Measurements from ENCODE around the gene STEAP1B. TPM values are rescaled to one million over a fixed set of nuclear protein-coding genes. Genes with fewer than 3 reads are reported as not detected.

STEAP1B gene
- total and polyA plus RNA-seq, 2 experiments from 2014 or later, result 0.16 TPM; not detected in 1

DNA sequence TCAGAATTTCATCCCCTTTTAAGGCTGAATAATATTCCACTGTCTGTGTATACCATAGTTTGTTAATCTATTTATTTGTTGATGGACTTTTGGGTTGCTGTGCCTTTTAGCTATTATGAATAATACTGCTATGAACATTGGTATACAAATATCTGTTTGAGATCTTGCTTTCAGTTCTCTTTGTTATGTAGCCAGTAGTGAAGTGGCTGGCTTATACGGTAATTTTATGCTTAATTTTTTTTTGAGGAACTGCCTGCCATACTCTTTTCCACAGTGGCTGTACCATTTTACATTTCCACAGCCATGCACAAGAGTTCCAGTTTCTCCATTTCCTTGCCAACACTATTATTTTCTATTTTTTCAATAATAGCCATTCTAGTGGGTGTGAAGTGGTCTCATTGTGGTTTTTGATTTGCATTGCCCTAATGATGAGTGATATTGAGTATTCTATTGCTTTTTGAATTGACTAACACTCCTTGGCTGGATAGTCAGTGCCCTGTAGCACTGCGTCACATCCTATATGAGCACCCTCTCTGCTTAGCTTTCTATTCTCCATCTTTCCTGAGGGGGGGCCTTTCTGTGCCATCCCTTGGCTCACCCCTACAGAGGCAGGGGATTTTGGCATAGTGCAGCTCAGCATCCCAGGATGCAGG lies 113.7 kb downstream of the STEAP1B start:
- no peak for TF ChIP-seq CTCF (IDR thresholded peaks at IDR 0.05; ENCODE audit: low read depth, low read length)
- no peaks in the 10 kb centered on the region for H3K9me3 ChIP-seq (ENCODE audit: low read depth)
- H3K36me3 ChIP-seq, result no peaks in the 10 kb centered on the region
- no peak overlapping the region for H3K4me3 ChIP-seq
- no peak overlapping the region for H3K27ac ChIP-seq
- no peaks in the 10 kb centered on the region for H3K27me3 ChIP-seq
- DNase-seq (ENCODE audit: low read depth in 1 of 2, low spot score in 1 of 2), result no peak
- no peaks in the 10 kb centered on the region for H3K4me1 ChIP-seq (ENCODE audit: low read depth)

DNA sequence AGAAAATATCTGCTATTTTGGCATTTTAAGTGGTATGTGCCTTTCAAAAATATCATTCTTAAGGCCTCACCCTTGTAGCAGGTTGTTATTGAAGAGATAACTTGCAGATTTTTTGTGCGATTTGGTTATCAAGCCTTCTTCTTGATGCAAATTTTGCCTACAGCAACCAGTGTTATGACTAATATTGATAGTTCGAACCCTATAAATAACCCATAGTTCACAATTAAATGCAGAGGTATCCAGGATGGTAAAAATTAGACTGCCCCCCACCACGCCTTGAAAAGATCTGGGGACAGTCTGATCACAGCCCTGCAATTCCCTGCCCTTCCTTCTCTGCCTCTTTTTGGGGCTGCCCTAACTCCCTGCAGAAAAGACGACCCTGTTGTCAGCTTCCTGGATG lies 114.7 kb downstream of the STEAP1B start:
- no peak for TF ChIP-seq CTCF (IDR thresholded peaks at IDR 0.05; ENCODE audit: low read depth, low read length)
- H3K27ac ChIP-seq, result no peak overlapping the region

GRCh38 chr7:22380333-22380732 lies 119.7 kb downstream of the STEAP1B start:
- no peaks in the 10 kb centered on the region for H3K27me3 ChIP-seq
- no peak overlapping the region for H3K4me3 ChIP-seq
- no peaks in the 10 kb centered on the region for H3K36me3 ChIP-seq
- no peaks in the 10 kb centered on the region for H3K4me1 ChIP-seq (ENCODE audit: low read depth)
- no peak overlapping the region for H3K27ac ChIP-seq
- no peak for DNase-seq (ENCODE audit: low read depth in 1 of 2, low spot score in 1 of 2)
- no peaks in the 10 kb centered on the region for H3K9me3 ChIP-seq (ENCODE audit: low read depth)
- no peak for TF ChIP-seq CTCF (IDR thresholded peaks at IDR 0.05; ENCODE audit: low read depth, low read length)

More for the DNA sequence above, 114.7 kb downstream of the STEAP1B start:
- DNase-seq (ENCODE audit: low read depth in 1 of 2, low spot score in 1 of 2), result no peak
- H3K4me1 ChIP-seq (ENCODE audit: low read depth), result no peaks in the 10 kb centered on the region
- no peaks in the 10 kb centered on the region for H3K36me3 ChIP-seq
- H3K9me3 ChIP-seq (ENCODE audit: low read depth), result no peaks in the 10 kb centered on the region
- no peak overlapping the region for H3K4me3 ChIP-seq
- no peaks in the 10 kb centered on the region for H3K27me3 ChIP-seq

- Histone ChIP-seq H3K27ac (no peak overlapping the region), H3K4me1 (ENCODE audit: low read depth) (no peaks in the 10 kb centered on the region), H3K36me3 (no peaks in the 10 kb centered on the region), H3K9me3 (ENCODE audit: low read depth) (no peaks in the 10 kb centered on the region), H3K4me3 (no peak overlapping the region), H3K27me3 (no peaks in the 10 kb centered on the region)
- no peak for TF ChIP-seq CTCF (IDR thresholded peaks at IDR 0.05; ENCODE audit: low read depth, low read length)
- DNase-seq (ENCODE audit: low read depth in 1 of 2, low spot score in 1 of 2), result no peak
Observed at GRCh38 chr7:22378199-22378980, 121.6 kb downstream of the STEAP1B start.

- Histone ChIP-seq H3K4me3 (no peak overlapping the region), H3K27me3 (no peaks in the 10 kb centered on the region), H3K4me1 (ENCODE audit: low read depth) (no peaks in the 10 kb centered on the region), H3K27ac (no peak overlapping the region), H3K36me3 (no peaks in the 10 kb centered on the region), H3K9me3 (ENCODE audit: low read depth) (no peaks in the 10 kb centered on the region)
- DNase-seq (ENCODE audit: low read depth in 1 of 2, low spot score in 1 of 2), result no peak
- TF ChIP-seq CTCF (IDR thresholded peaks at IDR 0.05; ENCODE audit: low read depth, low read length), result no peak
Observed at GRCh38 chr7:22377703-22378102, 122.3 kb downstream of the STEAP1B start.
